Upper lobe of left lung (tissue), 4 donors: ENCODE data around the gene B9D2.

Source experiments
- CTCF ChIP-seq, 6 experiments: fragments of 450-650 bp in 4 of 6; fragments of 200-600 bp in 2 of 6; sonication (generic) in 2 of 6; IDR thresholded peaks; one replicate each; pipeline ENCODE4 v1.5.1; 2016 to 2019; ENCODE audit warnings: antibody characterized with exemption in 6 of 6
- POLR2A ChIP-seq, 4 donors: fragments of 450-650 bp; IDR thresholded peaks; one replicate each; pipeline ENCODE4 v1.5.1; 2016 to 2017; ENCODE audit warnings: antibody characterized with exemption in 4 of 4, mild to moderate bottlenecking in 2 of 4

- TF ChIP-seq CTCF (IDR thresholded peaks at IDR 0.05) (no peak), POLR2A (IDR thresholded peaks at IDR 0.05) (no peak)
Observed at GRCh38 chr19:41323430-41324125, 40.4 kb downstream of the B9D2 start.
